IgD-negative memory B cell (primary cell): ENCODE results near the gene FAM114A2. TPM values are rescaled to one million over a fixed set of nuclear protein-coding genes. Genes with fewer than 3 reads are reported as not detected.
A peak's percentile ranks its signal among the peaks of the same experiment; 100 is the strongest.
"Not testable (repeated sequence)": the region's sequence is repeated elsewhere in the genome, so short reads cannot be mapped to it uniquely, and the experiment has no call there.

Experiments used
- H3K27ac Mint-ChIP-seq, 3 donors: one replicate each; pipeline ENCODE4 v1.8.0; 2020 to 2022; ENCODE audit warnings: mild to moderate bottlenecking in 3 of 3, mixed read lengths in 3 of 3, moderate library complexity in 1 of 3
- H3K27me3 Mint-ChIP-seq: one replicate; pipeline ENCODE4 v1.8.0; 2021; ENCODE audit warnings: mixed read lengths
- H3K36me3 Mint-ChIP-seq: one replicate; pipeline ENCODE4 v1.8.0; 2020; ENCODE audit warnings: mild to moderate bottlenecking, mixed read lengths
- H3K4me1 Mint-ChIP-seq, 3 donors: one replicate each; pipeline ENCODE4 v1.8.0; 2020 to 2022; ENCODE audit warnings: mixed read lengths in 3 of 3, mild to moderate bottlenecking in 1 of 3
- H3K4me3 Mint-ChIP-seq, 4 donors: one replicate each; pipeline ENCODE4 v1.8.0; 2020 to 2022; ENCODE audit warnings: mild to moderate bottlenecking in 4 of 4, mixed read lengths in 4 of 4, moderate library complexity in 3 of 4
- H3K9me3 Mint-ChIP-seq, 3 donors: one replicate each; pipeline ENCODE4 v1.8.0; 2020 to 2021; ENCODE audit warnings: mixed read lengths in 3 of 3, mild to moderate bottlenecking in 1 of 3
- polyA plus RNA-seq: library from polyadenylated mRNA; unstranded; fragments of 300-500 nt; fragmentation: Illumina TruSeq; gene quantifications from one replicate; pipeline ENCODE4 v1.2.3, GENCODE V29; 2021

Gene FAM114A2
- 20.4 TPM for polyA plus RNA-seq

- H3K4me3 Mint-ChIP-seq: peak within 1 kb of the TSS; percentile 98 to 99 (median 99)
- H3K27me3 Mint-ChIP-seq: no peaks in the 10 kb centered on the region
- H3K9me3 Mint-ChIP-seq: no peaks in the 10 kb centered on the region
- peaks cover 28 to 38% (median 29%) of the 10 kb centered on the region in 3 donors for H3K4me1 Mint-ChIP-seq
- H3K27ac Mint-ChIP-seq: peak within 1 kb of the TSS; percentile 81 to 99 (median 98)
- H3K36me3 Mint-ChIP-seq: peaks cover 6% of the 10 kb centered on the region
Measured at GRCh38 chr5:154038707-154039457, at the start of gene FAM114A2, which contains the start of gene MFAP3. Gene FAM114A2 (minus strand): TSS chr5:154038910. CDS start chr5:154034953, 3,957 bp downstream. Gene MFAP3 (plus strand): TSS chr5:154038967. CDS start chr5:154049723, 10,756 bp downstream.

- Mint-ChIP-seq H3K4me3 (no peak overlapping the region), H3K36me3 (peaks cover 2% of the 10 kb centered on the region), H3K27me3 (peaks cover 2% of the 10 kb centered on the region), H3K9me3 (peaks cover 0 to 2% (median 0%) of the 10 kb centered on the region in 3 donors), H3K27ac (no peak overlapping the region), H3K4me1 (no peaks in the 10 kb centered on the region)
Measured at GRCh38 chr5:154087260-154087659, 48.5 kb upstream of the FAM114A2 start.

- Mint-ChIP-seq H3K4me3 (no peak overlapping the region), H3K27me3 (peaks cover 2% of the 10 kb centered on the region)
Measured at GRCh38 chr5:154086641-154087040, 47.9 kb upstream of the FAM114A2 start.

GRCh38 chr5:154086146-154086545 is 47.4 kb upstream of the FAM114A2 start:
- H3K4me3 Mint-ChIP-seq: no peak overlapping the region
- no peak overlapping the region for H3K27ac Mint-ChIP-seq
- peaks cover 2% of the 10 kb centered on the region for H3K36me3 Mint-ChIP-seq
- H3K27me3 Mint-ChIP-seq: peaks cover 2% of the 10 kb centered on the region
- no peaks in the 10 kb centered on the region for H3K9me3 Mint-ChIP-seq
- H3K4me1 Mint-ChIP-seq: no peaks in the 10 kb centered on the region

More at GRCh38 chr5:154086641-154087040, 47.9 kb upstream of the FAM114A2 start:
- Mint-ChIP-seq H3K27ac (no peak overlapping the region), H3K9me3 (peaks cover 0 to 1% (median 0%) of the 10 kb centered on the region in 3 donors), H3K36me3 (peaks cover 2% of the 10 kb centered on the region), H3K4me1 (no peaks in the 10 kb centered on the region)

GRCh38 chr5:154084062-154084639 is 45.4 kb upstream of the FAM114A2 start:
- H3K9me3 Mint-ChIP-seq: no peaks in the 10 kb centered on the region
- peaks cover 2% of the 10 kb centered on the region for H3K27me3 Mint-ChIP-seq
- H3K4me3 Mint-ChIP-seq: no peak overlapping the region
- H3K4me1 Mint-ChIP-seq: no peaks in the 10 kb centered on the region
- no peak overlapping the region for H3K27ac Mint-ChIP-seq
- peaks cover 2% of the 10 kb centered on the region for H3K36me3 Mint-ChIP-seq

- no peak overlapping the region for H3K4me3 Mint-ChIP-seq
- no peaks in the 10 kb centered on the region for H3K9me3 Mint-ChIP-seq
- no peak overlapping the region for H3K27ac Mint-ChIP-seq
- peaks cover under 1% of the 10 kb centered on the region for H3K36me3 Mint-ChIP-seq
- no peaks in the 10 kb centered on the region for H3K4me1 Mint-ChIP-seq
- H3K27me3 Mint-ChIP-seq: peaks cover 3% of the 10 kb centered on the region
Measured at GRCh38 chr5:154081246-154081645, 42.5 kb upstream of the FAM114A2 start.

GRCh38 chr5:154078272-154078671 is 39.6 kb upstream of the FAM114A2 start:
- Mint-ChIP-seq H3K36me3 (no peaks in the 10 kb centered on the region), H3K27me3 (peaks cover 1% of the 10 kb centered on the region), H3K4me1 (no peaks in the 10 kb centered on the region), H3K9me3 (no peaks in the 10 kb centered on the region), H3K27ac (no peak overlapping the region), H3K4me3 (no peak overlapping the region)

GRCh38 chr5:154077696-154078095 is 39.0 kb upstream of the FAM114A2 start:
- Mint-ChIP-seq H3K9me3 (no peaks in the 10 kb centered on the region), H3K4me1 (no peaks in the 10 kb centered on the region), H3K27me3 (peaks cover 1% of the 10 kb centered on the region), H3K36me3 (no peaks in the 10 kb centered on the region), H3K27ac (no peak overlapping the region), H3K4me3 (no peak overlapping the region)

GRCh38 chr5:154076240-154076922 is 37.7 kb upstream of the FAM114A2 start:
- Mint-ChIP-seq H3K36me3 (no peaks in the 10 kb centered on the region), H3K27ac (no peak overlapping the region), H3K4me3 (peak overlapping the region in 1 of 4 donors; percentile 47), H3K27me3 (peaks cover 1% of the 10 kb centered on the region), H3K9me3 (no peaks in the 10 kb centered on the region), H3K4me1 (peaks cover 0 to 6% (median 4%) of the 10 kb centered on the region in 3 donors)

GRCh38 chr5:154072414-154073171 is 33.9 kb upstream of the FAM114A2 start:
- Mint-ChIP-seq H3K27ac (no peak overlapping the region), H3K9me3 (no peaks in the 10 kb centered on the region), H3K4me3 (peak overlapping the region in 1 of 4 donors; percentile 68), H3K36me3 (peaks cover 2% of the 10 kb centered on the region), H3K4me1 (peaks cover 0 to 6% (median 5%) of the 10 kb centered on the region in 3 donors), H3K27me3 (peaks cover 1% of the 10 kb centered on the region)

- peaks cover 1% of the 10 kb centered on the region for H3K27me3 Mint-ChIP-seq
- no peaks in the 10 kb centered on the region for H3K9me3 Mint-ChIP-seq
- H3K36me3 Mint-ChIP-seq: peaks cover 2% of the 10 kb centered on the region
- H3K27ac Mint-ChIP-seq: no peak overlapping the region
- H3K4me3 Mint-ChIP-seq: no peak overlapping the region
- H3K4me1 Mint-ChIP-seq: peaks cover 0 to 6% (median 5%) of the 10 kb centered on the region in 3 donors
Measured at GRCh38 chr5:154071799-154072413, 33.2 kb upstream of the FAM114A2 start.

GRCh38 chr5:154069854-154070253 is 31.1 kb upstream of the FAM114A2 start:
- not testable (repeated sequence) for H3K36me3 Mint-ChIP-seq, H3K4me1 Mint-ChIP-seq, H3K27me3 Mint-ChIP-seq, H3K4me3 Mint-ChIP-seq, H3K9me3 Mint-ChIP-seq
- peak overlapping the region in 1 of 3 donors; percentile 57 for H3K27ac Mint-ChIP-seq

GRCh38 chr5:154065971-154066370 is 27.3 kb upstream of the FAM114A2 start:
- Mint-ChIP-seq H3K9me3 (no peaks in the 10 kb centered on the region), H3K4me1 (peaks cover 0 to 1% (median 0%) of the 10 kb centered on the region in 3 donors), H3K36me3 (peaks cover 4% of the 10 kb centered on the region), H3K27ac (no peak overlapping the region), H3K27me3 (peaks cover 1% of the 10 kb centered on the region), H3K4me3 (no peak overlapping the region)

GRCh38 chr5:154063372-154063771 is 24.7 kb upstream of the FAM114A2 start:
- Mint-ChIP-seq H3K4me3 (peak overlapping the region in 1 of 4 donors; percentile 26), H3K36me3 (peaks cover 2% of the 10 kb centered on the region), H3K4me1 (peaks cover 15 to 17% (median 17%) of the 10 kb centered on the region in 3 donors), H3K27ac (no peak overlapping the region), H3K27me3 (no peaks in the 10 kb centered on the region), H3K9me3 (no peaks in the 10 kb centered on the region)
